ENCODE measurements around the gene ZNF627. TPM values are rescaled to one million over a fixed set of nuclear protein-coding genes. Genes with fewer than 3 reads are reported as not detected.

ZNF627 gene
- total and polyA plus RNA-seq, 2 of the 8 experiments (the other 6 are each of a cell fraction or from before 2014, with no cell fraction given) = 7.2 to 13.7 TPM

GRCh38 chr19:11550265-11550664 is 47.0 kb upstream of the ZNF627 start:
- H3K18ac ChIP-seq (ENCODE audit: extremely low read depth, low read length) = no peak overlapping the region
- H3K4me2 ChIP-seq (ENCODE audit: insufficient read depth in 1 of 2, low read depth in 2 of 2, low read length in 2 of 2) = no peak overlapping the region
- H3K56ac ChIP-seq (replicated peaks; ENCODE audit: insufficient read length, low read depth, low read length) = no peak overlapping the region
- no peak overlapping the region for H3K14ac ChIP-seq (ENCODE audit: insufficient read length)
- H4K5ac ChIP-seq (ENCODE audit: insufficient read length, low read depth, low read length) = no peak overlapping the region
- no peak overlapping the region for H2BK12ac ChIP-seq (ENCODE audit: low read depth, low read length)
- no peaks in the 10 kb centered on the region for H3K9me3 ChIP-seq (ENCODE audit: insufficient read depth in 2 of 2, low read depth in 1 of 2, low read length in 1 of 2)
- peaks cover under 1% of the 10 kb centered on the region; the same call in 1 of the 2 replicates for H3K79me1 ChIP-seq (ENCODE audit: low read depth, low read length)
- H3K36me3 ChIP-seq (ENCODE audit: control insufficient read depth in 2 of 4, insufficient read depth in 4 of 4, low read length in 3 of 4) = peaks cover 0 to 24% (median 15%) of the 10 kb centered on the region in 4 experiments; a peak in 5 of 8 replicates
- ChIA-PET CTCF (ENCODE audit: partially characterized antibody) (interaction anchor here (1.3 to 2.1 kb wide), 2 partner anchors 14 to 65 kb away, joined by 3 to 6 read pairs; no protein-coding TSS in a partner anchor), POLR2A (ENCODE audit: partially characterized antibody) (interaction anchor here (0.8 to 1.6 kb wide), 4 partner anchors 9 to 33 kb away, joined by 3 to 4 read pairs (median 3); partner anchors contain the start of genes CNN1 and ELOF1)
- no peak overlapping the region for H3K23ac ChIP-seq (ENCODE audit: insufficient read length)
- H2BK120ac ChIP-seq (replicated peaks; ENCODE audit: low read depth, low read length) = no peak overlapping the region
- no peak overlapping the region for H2BK5ac ChIP-seq (ENCODE audit: low read depth, low read length)
- peaks cover 2 to 15% of the 10 kb centered on the region in 2 experiments for H4K20me1 ChIP-seq (replicated peaks in 1 of 2; ENCODE audit: control insufficient read depth in 1 of 2, insufficient read depth in 2 of 2, low read length in 2 of 2)
- H3K4me1 ChIP-seq (replicated peaks in 1 of 4; ENCODE audit: control insufficient read depth in 3 of 4, insufficient read depth in 4 of 4, low read length in 3 of 4) = peaks cover 0 to 4% (median 0%) of the 10 kb centered on the region in 4 experiments; a peak in 1 of 7 replicates
- H2AFZ ChIP-seq (ENCODE audit: low read length) = no peak overlapping the region
- TF ChIP-seq, protein P1, sequence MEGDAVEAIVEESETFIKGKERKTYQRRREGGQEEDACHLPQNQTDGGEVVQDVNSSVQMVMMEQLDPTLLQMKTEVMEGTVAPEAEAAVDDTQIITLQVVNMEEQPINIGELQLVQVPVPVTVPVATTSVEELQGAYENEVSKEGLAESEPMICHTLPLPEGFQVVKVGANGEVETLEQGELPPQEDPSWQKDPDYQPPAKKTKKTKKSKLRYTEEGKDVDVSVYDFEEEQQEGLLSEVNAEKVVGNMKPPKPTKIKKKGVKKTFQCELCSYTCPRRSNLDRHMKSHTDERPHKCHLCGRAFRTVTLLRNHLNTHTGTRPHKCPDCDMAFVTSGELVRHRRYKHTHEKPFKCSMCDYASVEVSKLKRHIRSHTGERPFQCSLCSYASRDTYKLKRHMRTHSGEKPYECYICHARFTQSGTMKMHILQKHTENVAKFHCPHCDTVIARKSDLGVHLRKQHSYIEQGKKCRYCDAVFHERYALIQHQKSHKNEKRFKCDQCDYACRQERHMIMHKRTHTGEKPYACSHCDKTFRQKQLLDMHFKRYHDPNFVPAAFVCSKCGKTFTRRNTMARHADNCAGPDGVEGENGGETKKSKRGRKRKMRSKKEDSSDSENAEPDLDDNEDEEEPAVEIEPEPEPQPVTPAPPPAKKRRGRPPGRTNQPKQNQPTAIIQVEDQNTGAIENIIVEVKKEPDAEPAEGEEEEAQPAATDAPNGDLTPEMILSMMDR (IDR thresholded peaks at IDR 0.05; ENCODE audit: control extremely low read depth in 1 of 3, insufficient read depth in 1 of 3, low read depth in 1 of 3, low read length in 3 of 3) = no peak
- TF ChIP-seq KDM5A (IDR thresholded peaks at IDR 0.05; ENCODE audit: low read length) = no peak
- TF ChIP-seq SIX5 (IDR thresholded peaks at IDR 0.05; ENCODE audit: low read depth, low read length) = no peak
- TF ChIP-seq NRF1 (IDR thresholded peaks at IDR 0.05; ENCODE audit: low read depth, low read length) = no peak
- no peak for TF ChIP-seq CREB1 (IDR thresholded peaks at IDR 0.05)
- no peak for TF ChIP-seq GTF2F1 (IDR thresholded peaks at IDR 0.05; ENCODE audit: borderline replicate concordance, low read depth, low read length)
- H3K27ac ChIP-seq (ENCODE audit: low read depth, low read length) = no peak overlapping the region
- no peak overlapping the region for H3K9ac ChIP-seq (replicated peaks in 1 of 4; ENCODE audit: extremely low read depth in 1 of 4, low read depth in 3 of 4, low read length in 3 of 4)
- no peak overlapping the region for H3K4me3 ChIP-seq (ENCODE audit: extremely low read depth in 1 of 4, insufficient read depth in 2 of 4, low read depth in 3 of 4, low read length in 4 of 4)
- no peaks in the 10 kb centered on the region for H3K27me3 ChIP-seq (replicated peaks in 1 of 4; ENCODE audit: control insufficient read depth in 3 of 4, extremely low read depth in 1 of 4, insufficient read depth in 3 of 4, low read length in 3 of 4)
- FAIRE-seq = no peak
- H3K23me2 ChIP-seq (ENCODE audit: low read depth, low read length) = no peaks in the 10 kb centered on the region
- H4K8ac ChIP-seq (ENCODE audit: extremely low read depth, insufficient read depth, low read length) = no peak overlapping the region
- H4K91ac ChIP-seq (replicated peaks; ENCODE audit: insufficient read length, low read length) = peak overlapping the region; percentile 40
- H2AK5ac ChIP-seq (ENCODE audit: low read depth, low read length) = no peak overlapping the region
- H2BK20ac ChIP-seq (ENCODE audit: low read length) = no peak overlapping the region
- 94% methylated on average over 8 of the region's 8 CpGs; no CpG with 5 or more reads in 1 of the 2 experiments for WGBS, 2 experiments (ENCODE audit: extremely low coverage in 1 of 2, insufficient coverage in 1 of 2, insufficient read length in 1 of 2, insufficient replicate concordance in 2 of 2, low coverage in 1 of 2, low lambda C conversion rate in 2 of 2, missing lambda C conversion rate in 1 of 2)
- no peak for DNase-seq (ENCODE audit: low read depth in 1 of 2, low spot score in 2 of 2)
- peaks cover 0 to under 1% of the 10 kb centered on the region in 2 experiments; a peak in 1 of 4 replicates for H3K79me2 ChIP-seq (ENCODE audit: control insufficient read depth in 1 of 2, insufficient read depth in 2 of 2, low read length in 2 of 2)
- H3K4ac ChIP-seq (replicated peaks; ENCODE audit: insufficient read length, low read depth, low read length) = no peak overlapping the region
- H2BK15ac ChIP-seq (ENCODE audit: low read length) = no peak overlapping the region
